Thyroid gland (tissue), 4 donors: ENCODE data around the gene TLE6.

Experiments used
- POLR2A ChIP-seq, 2 donors: fragments of 450-650 bp; IDR thresholded peaks; one replicate each; pipeline ENCODE4 v1.6.1; 2017; ENCODE audit warnings: antibody characterized with exemption in 2 of 2, mild to moderate bottlenecking in 2 of 2, moderate library complexity in 1 of 2
- TF ChIP-seq, protein P1 (sequence below), 6 experiments: fragments of 200-600 bp in 3 of 6; fragments of 450-650 bp in 3 of 6; sonication (generic) in 3 of 6; IDR thresholded peaks; one replicate each; pipeline ENCODE4 v1.5.1; 2016 to 2019; ENCODE audit warnings: antibody characterized with exemption in 6 of 6, mild to moderate bottlenecking in 2 of 6, inconsistent platforms in 1 of 6, moderate library complexity in 1 of 6

GRCh38 chr19:2981898-2982297 is 4.5 kb downstream of the TLE6 start:
- TF ChIP-seq, protein P1, sequence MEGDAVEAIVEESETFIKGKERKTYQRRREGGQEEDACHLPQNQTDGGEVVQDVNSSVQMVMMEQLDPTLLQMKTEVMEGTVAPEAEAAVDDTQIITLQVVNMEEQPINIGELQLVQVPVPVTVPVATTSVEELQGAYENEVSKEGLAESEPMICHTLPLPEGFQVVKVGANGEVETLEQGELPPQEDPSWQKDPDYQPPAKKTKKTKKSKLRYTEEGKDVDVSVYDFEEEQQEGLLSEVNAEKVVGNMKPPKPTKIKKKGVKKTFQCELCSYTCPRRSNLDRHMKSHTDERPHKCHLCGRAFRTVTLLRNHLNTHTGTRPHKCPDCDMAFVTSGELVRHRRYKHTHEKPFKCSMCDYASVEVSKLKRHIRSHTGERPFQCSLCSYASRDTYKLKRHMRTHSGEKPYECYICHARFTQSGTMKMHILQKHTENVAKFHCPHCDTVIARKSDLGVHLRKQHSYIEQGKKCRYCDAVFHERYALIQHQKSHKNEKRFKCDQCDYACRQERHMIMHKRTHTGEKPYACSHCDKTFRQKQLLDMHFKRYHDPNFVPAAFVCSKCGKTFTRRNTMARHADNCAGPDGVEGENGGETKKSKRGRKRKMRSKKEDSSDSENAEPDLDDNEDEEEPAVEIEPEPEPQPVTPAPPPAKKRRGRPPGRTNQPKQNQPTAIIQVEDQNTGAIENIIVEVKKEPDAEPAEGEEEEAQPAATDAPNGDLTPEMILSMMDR (IDR thresholded peaks at IDR 0.05): no peak
- TF ChIP-seq POLR2A (IDR thresholded peaks at IDR 0.05): no peak
